IPS-11a (cell line): ENCODE results near the gene RRP1B.

Experiments used
- H3K4me3 ChIP-seq: one replicate; pipeline ENCODE4 v1.5.1; 2013; ENCODE audit warnings: low read depth, low read length, control low read depth

Gene RRP1B

DNA sequence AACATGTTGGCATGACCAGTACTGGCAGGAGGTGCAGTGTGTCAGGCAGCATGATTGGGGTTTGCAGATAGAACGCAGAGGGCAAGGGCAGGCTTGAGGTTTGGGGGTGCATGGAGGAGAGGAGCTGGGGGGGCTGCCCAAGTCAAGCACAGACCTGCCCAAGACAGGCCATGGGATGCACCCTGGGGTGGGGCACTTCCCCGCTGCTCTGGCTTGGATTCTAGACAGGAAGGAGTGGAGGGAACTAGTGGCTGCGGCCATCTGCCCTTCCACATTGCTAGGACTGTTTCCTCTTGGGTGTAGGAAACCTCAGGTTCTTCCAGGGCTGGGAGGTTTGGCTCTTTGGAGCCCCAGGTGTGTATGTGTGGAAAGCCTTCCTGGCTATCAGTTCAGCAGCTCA, 62.6 kb downstream of the RRP1B start:
- no peak overlapping the region for H3K4me3 ChIP-seq

DNA sequence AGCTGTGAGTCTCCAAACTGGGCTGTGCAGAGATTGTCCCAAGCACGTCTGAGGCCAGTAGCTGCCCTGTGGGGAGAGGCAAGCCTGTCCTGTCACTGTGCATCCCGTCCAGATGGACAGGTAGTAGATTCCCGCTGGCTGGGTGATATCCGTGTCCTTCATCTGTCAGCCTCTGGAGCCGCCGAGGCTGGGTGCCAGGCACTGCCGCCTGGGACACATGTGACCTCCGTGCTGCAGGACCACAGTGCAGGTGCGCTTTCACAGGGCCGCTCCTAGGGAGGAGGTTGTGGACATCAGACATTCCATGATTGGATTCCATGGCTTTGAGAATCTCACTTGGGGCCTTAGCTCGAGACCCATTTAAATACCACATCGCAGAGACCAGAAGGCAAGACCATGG, 64.3 kb downstream of the RRP1B start:
- H3K4me3 ChIP-seq: no peak overlapping the region

DNA sequence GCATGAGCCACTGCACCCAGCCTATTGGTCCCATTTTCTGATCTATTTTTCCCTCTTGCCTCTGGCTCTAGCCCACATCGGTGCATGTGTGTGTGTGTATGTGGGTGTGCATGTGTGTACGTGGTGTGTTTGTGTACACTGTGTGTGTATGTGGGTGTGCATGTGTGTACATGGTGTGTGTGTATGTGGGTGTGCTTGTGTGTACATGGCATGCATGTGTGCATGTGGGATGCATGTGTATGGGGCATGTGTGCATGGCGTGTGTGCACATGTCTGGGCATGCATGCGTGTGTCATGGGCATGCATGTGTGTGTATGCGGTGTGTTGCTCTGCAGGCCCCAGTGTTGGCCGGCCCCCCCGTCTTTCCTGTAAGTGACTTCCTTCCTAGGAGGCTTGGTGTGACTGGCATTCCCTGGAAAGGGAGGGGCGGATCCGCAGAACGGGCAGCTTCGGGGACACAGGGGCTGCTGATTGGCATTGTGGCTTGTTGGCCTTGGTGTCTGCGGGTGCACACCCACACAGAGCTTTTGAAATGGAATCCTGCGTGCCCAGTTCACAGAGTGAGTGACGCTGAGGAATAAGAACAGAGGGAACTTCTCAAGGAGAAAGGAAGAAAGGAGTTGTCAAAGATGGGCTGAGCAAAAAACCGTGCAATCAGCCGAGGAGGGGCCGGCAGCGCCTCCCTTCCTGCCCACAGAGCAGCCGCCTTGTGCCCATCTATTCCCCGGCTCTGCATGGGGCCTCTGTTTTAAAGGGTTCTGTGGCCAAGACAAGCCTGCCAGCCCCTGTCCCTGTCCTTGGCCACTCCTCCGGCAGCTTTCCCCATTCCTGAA, 67.5 kb downstream of the RRP1B start:
- no peak overlapping the region for H3K4me3 ChIP-seq

DNA sequence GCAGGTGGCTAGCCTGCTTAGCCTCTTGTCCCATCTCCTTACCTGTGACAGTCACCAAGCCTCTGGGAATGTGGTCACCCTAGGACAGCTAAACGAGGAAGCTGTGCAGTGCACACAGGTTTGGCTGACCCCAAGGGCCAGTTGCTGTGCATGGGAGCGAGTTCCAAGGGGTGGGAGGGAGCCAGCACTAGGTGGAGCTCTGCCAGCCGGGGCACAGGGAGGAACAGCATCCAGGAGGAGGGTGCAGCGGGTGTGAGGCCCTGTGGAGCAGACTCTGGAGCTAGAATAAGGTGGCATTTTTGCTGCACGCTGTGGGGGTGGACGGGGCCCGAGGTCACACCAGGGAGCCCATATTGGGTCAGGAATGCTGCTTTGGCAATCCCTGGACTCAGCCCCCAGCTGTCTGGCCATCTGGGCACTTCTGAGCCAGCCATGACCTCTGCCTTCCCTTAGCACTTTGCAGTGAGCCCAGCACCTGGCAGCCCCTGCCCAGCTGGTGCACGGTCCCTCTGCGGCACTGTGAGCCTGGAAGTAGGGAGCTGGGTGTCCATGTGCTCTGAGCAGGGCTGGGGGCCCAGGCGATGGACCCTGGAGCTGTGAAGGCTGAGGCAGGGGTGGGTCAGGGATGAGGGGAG, 68.3 kb downstream of the RRP1B start:
- no peak overlapping the region for H3K4me3 ChIP-seq

DNA sequence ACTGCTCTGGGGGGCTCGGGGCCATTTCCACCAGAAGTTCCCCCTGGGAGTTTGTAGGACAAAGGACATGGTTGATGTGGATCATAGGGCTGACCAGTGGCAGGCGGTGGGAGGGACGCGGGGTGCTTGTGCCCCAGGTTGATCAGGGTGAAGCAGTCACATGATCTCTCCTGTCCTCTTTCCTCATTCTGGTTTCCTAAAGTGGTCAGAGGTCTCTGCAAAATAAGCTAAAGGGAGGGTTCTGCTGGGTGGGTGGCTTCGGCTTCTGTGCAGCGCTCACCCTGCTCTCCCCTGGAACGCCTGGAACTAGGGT, 68.8 kb downstream of the RRP1B start:
- H3K4me3 ChIP-seq: peak overlapping the region; percentile 53

DNA sequence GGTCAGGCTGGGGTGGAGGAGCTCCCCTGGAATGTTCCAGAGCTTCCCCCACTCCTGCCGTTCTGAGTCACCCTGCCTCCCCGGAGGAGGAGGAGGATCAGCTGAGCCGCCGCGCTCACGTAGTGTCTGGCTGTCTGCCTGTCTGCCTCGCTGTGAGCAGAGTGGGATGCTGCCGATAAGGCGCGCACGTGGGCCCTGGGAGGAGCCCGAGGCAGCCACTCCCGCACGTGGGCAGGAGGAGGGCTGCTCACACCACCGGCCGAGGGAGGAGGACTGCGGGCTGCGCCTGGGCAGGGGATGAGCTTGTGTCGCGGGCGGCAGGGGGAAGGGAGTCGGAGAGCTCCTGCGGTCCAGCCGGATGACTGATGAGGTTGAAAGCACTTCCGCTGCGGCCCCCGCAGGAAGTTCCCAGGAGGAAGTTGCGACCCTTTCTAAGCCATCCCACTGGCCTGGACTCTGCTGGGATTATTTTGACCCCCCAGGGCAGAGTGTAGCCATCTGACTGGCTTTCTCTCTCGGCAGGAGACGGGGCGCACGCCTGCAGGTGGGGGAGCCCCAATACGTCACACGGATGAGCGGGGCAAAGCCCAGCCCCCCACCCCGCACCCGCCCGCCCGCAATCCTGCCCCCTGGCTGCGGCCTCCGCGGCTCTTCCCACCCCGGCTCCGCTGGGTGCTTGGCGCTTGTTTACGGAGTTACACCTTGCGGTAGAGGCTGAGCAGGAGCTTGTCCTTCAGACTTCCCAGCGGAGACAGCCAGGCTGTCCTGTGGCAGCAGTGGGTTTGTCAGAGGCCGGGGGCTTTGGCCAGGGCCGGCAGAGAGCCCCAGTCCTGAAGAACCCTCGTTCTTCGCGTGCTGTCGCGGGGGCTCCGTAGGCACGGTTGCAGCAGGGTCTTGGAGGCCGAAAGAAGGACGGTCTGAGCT, 69.4 kb downstream of the RRP1B start:
- H3K4me3 ChIP-seq: peak overlapping the region; percentile 53

DNA sequence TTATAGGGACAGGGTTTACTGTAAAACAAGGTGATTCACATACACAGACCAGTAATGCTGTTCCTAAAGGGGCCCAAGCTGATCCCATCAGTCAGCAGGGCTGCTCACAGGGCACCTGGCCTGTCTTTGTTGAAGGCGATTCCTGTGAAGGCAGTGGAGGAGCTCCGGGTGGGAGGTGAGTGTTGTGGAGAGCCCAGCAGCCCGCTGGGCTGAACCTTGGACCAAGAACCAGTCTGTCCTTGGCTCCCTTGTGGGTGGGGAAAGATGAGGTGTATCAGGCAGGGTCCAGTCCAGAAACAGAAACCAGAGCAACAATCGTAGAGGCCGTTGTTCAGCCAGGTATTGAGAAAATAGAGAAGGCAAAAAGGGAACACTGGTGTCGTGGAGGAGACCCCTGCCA, 72.1 kb downstream of the RRP1B start:
- H3K4me3 ChIP-seq: no peak overlapping the region

DNA sequence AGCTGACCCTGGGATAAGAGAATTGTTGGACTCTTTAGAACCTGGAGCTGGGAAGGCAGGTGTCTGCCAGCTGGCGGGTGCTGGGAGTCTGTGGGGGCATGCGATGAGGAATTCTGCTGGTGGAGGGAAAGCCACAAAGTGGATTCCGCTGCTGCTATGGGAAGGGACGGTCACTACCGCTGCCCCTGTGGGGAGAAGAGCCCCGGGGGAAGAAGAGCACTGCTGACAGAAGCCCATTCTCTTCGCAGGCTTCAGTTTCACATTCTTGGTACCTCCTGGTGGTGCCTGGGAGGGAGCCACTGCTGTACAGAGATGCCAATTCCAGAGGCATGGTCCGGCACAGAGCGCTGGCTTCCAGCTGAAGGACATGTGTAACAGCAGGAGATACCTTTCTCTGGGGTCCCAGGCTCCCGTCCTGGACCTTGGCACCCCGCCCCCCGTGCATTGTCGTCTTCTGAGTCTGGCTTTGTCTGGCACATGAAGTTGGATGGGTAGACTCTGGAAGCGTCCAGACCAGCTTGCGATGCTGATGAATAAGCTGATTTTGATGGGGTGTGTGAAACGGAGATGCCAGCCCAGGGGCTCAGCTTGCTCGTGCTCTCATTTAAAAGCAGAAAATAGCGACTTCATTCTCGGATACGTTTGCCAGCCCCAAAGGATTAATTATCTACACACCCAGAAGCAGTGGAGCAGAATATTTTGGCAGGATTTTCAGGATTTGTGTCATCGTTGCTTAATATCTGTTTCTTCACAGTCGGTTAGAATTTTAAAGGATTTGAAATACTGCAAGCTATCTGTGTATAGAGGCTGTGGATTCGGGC, 72.7 kb downstream of the RRP1B start:
- no peak overlapping the region for H3K4me3 ChIP-seq

DNA sequence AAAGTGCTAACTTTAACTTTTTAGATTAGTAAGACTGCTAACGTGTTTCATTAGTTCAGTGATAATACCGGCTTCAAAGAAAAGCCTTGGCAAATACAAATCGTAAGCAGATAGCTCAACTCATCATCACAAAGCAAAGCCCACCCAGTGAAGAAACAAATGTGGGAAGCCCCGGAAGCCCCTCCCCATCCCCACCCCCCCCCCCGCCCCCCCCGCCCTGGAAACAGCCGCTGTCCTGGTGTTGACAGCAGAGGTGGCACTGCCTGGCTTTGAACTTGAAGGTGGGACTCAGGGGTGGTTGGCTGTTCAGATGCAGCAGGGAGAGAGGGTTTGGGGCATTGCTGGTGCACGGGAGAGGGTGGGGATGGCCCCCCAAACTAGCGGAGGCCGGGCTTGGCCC, 73.7 kb downstream of the RRP1B start:
- no peak overlapping the region for H3K4me3 ChIP-seq

DNA sequence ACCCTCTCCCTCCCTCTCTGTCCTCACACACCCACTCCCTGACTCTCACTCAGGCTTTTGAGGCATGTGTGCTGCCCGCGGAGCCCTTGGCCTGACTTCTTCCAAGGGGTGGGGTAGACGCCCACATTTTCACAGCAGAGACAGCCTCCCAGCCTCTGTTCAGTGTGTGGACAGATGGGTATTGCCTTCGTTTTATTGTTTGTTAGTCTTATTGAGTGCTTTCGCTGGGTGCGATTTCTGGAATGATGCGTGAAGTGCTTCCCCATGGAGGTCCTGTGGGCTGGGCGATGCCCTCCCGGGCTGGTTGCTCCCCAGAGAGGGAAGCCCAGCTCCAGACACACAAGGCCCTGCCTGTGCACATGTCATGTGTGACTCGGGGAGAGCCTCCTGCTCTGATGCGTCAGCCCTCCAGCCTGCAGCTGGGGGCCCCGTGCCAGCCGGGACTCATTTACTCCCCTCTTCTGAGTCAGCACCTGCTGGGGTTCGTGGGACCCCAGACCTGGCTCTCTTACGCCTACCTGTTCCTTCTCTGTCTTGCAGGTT, 74.2 kb downstream of the RRP1B start:
- no peak overlapping the region for H3K4me3 ChIP-seq

DNA sequence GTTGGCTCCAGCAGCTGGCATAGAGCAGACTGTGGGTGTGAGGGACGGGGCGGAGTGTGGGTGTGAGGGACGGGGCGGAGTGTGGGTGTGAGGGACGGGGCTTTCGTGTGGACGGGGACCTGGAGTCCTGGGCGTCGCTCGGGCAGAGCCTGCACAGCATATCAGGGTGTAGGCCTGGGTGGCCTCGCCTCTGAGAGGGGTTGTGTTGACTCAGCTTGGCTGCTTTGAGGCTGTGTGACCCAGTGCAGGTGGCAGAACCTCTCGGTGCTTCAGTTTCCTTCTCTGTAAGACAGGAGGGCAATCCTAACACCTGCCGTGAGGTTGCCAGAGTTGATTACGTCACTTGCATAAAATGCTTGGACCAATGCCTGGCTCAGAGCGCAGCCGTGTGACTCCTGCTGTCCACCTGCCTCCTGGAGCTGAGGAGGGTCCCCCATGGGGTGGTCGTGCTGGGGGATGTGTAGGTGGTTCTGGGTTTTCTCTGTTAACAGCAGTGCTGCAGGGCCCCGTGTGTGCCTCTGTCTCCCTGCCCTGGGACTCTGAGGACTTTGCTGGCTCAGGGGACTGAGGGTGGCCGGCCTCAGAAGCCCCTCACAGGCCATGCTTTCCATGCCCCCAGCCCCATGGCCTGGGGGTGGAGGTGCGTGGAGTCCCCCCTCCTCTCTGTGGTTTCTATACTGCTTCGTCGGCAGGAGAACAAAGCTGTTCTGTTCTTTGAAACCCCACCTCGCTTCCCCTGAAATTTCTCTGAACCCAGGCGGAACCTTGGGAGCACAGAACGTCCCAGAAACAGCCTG, 75.0 kb downstream of the RRP1B start:
- no peak overlapping the region for H3K4me3 ChIP-seq

DNA sequence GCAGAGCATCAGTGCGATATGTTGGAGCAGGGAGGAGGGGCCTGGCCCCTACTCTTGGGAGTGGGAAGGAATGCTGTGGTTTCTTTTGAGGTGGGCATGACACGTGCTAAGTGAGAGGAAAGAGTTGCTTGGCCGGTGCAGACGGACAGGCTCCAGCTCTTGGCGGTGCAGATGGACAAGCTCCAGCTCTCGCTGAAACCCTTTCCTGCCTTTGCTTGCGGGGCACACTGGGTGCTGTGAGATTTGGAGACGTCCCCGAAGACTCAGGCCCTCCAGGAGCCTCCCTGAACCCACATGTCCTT, 75.5 kb downstream of the RRP1B start:
- no peak overlapping the region for H3K4me3 ChIP-seq

DNA sequence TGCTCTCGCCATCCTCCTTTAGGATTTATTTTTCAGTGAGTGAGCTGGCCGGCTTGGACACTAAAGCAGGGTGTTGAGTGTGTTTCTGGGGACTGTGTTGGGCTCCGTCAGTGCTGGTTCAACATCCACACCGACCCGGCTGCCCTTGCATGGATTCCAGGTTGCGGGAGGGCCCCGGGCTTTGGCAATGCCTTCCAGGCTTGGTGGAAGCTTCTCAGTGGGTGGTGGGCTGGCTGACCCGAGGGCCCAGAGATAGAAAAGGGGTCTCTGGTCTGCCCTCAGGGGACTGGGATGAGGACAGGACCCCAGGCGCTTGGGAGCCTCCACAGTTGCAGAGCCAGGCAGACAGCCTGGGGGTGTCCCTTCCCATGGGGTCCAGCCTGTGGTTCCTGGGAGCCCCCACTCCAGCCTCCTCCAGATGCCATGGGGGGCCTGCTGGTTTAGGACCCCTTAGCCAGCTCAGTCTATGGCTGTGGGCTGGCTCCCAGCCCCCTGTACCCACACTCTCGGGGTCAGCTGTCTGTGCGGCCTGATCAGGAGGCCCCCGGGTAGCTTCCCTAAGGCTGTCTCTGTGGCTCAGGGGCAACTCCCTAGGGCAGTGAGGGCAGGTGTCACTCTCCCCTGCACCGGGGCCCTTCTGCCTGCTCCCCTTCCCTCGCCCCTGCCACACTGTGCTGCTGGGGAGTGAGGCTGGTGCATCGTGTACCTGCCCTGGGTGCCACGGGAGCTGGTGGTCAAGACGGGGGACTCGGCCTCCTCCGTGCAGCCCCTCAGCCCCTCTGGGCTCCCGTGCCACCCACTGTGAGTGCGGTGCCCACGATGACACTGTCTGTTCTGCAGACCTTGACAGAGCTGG, 76.1 kb downstream of the RRP1B start:
- H3K4me3 ChIP-seq: no peak overlapping the region

DNA sequence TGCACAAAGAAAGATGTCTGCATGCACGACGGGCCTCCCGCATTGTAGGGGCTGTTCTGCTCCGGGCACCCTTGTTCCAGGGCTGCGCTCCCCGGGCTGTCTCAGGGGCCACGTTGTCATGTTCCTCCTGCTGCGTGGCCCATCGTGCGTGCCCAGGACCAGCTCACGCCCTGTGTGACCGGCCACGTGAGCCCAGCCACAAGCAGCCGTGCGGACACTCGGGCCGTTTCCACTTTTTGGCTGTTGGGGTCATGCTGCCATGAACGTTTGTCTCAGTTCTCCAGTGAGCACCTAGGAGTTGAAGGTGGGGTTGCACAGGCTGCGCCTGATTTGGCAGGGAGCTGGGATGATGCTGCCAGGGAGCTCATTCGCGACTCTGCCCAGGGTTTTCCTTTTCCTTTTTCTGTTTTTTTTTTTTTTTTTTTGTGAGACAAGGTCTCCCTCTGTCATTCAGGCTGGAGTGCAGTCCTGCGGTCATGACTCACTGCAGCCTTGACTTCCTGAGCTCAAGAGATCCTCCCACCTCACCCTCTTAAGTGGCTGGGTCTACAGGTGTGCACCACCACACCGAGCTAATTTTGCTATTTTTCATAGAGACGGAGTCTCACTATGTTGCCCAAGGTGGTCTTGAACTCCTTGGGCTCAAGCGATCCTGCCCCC, 77.0 kb downstream of the RRP1B start:
- no peak overlapping the region for H3K4me3 ChIP-seq

DNA sequence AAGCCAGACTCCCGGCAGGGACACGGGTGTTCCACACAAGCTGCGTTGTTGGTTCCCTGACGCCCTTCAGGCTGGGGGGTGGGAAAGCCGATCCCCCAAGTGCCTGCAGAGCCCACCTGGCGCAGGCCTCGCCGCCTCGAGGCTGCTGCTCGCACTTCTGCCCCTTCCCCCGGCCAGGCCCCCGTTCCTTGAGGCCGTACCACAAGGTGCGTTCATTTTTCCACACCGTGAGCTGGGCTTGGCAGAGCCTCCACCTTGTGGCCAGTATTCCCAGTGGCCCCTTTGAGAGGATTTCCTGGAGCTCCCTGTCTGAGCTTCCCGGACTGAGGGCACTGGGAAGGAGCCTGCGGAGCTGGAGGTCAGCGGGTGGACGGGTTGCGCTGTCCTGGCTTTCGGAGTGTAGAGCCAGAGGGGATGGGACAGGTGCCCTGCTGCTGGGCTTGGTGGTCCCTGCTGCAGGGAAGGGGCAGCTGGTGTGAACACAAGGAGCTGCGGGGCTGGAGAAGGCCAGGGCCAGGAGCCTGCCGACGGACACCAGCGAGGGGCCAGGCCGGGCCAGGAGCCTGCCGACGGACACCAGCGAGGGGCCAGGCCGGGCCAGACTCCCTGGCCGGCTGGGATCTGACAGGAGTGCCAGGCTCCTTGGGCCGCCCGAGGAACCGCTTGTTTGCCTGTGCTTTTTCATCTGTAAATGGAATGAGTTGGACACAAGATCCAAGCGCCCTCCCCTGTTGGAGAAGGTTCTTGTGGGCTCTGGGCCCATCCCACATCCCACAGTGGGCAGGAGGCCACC, 78.0 kb downstream of the RRP1B start:
- H3K4me3 ChIP-seq: no peak overlapping the region

DNA sequence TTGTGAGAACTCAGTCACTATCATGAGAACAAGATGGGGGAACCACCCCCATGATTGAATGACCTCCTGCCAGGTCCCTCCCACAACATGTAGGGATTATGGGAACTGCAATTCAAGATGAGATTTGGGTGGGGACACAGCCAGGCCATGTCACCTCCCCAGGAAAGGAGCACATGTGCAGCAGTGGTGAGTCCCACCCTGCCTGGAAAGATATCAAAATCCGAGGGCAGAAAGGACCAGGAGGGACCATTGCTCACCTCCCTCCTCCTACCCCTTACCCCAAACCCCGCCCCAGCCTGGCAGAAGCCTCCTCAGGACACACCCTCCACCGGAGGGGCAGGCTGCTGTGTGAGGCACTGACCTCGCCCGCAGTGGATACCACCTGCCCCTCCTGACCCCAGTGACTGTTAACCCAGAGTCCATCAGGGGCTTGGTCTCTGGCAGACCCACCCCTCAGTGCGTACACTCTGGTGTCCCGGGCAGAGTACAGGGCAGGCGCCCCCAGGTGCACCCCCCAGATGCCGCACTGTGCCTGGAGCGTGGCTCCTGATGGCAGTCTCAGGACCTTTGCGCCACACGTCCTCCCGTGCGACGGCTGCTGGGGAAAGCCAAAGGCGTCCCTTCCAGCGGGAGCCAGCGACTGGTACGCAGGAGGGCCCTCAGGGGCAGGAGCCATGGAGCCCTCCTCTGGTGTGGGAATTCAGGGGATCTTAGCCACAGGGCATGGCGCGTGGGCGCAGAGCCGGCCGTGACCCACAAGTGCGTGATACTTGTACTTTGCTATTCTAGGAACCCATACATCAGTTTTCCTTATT, 80.5 kb downstream of the RRP1B start:
- no peak overlapping the region for H3K4me3 ChIP-seq
